GM10847 (cell line): ENCODE results near the gene MEIS1.

Experiments
- POLR2A ChIP-seq: IDR thresholded peaks from 2 replicates; pipeline ENCODE4 v1.6.1; 2011; ENCODE audit not compliant: insufficient read length; ENCODE audit errors: extremely low read depth

MEIS1 gene

DNA sequence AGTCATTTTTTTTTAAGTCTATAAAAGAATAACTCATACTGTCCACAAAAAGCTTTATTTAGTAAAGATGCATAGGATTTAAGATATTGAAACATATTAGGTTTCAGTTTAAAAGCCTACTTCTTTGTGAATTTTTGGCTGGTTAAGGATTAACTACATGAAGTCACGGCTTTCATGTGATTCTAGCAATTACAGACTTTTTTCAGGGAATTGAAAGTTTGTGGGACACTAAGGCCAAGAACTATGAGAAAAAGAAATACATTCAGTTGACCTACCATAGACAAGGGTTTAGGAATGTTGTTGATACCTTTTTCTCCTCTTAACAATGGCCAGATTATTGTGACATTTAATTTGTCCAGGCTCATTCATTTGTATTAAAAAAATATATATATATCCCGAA is 109.3 kb downstream of the MEIS1 start:
- TF ChIP-seq POLR2A, result no peak

GRCh38 chr2:66545258-66545657 is 110.3 kb downstream of the MEIS1 start:
- TF ChIP-seq POLR2A, result no peak

DNA sequence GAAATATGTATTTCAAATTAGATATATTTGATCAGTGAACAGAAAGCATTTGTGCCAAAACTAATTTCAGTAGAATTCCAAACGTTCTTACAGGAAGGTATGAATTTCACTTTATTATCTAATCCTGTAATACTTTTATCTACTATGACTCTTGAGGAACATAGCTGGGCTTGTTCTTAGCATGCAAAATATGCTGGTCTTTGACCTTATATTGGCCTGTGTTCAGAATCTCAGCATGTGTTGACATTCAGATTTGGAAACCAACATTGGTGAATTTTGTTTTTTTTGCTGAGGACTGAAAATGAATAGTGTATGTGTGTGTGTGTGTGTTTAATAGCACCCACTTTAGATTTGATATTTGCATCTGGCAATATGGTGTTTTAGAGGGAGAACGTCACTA is 112.2 kb downstream of the MEIS1 start:
- TF ChIP-seq POLR2A, result no peak

DNA sequence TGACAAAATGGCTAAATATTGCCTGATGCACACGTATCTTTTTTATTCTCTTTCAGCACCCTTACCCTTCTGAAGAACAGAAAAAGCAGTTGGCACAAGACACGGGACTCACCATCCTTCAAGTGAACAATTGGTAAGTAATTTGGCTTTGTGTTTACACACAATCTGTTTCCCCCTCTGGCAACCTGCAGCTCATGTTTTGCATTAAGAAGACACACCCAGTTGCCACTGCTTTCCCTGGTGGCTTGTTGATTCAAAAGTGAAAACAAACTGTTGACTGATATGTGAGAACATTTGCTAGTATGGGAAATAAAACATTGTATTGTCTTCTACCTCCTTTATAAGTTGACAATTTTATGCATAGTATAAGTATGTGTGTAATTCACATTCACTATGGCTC is 113.0 kb downstream of the MEIS1 start:
- no peak for TF ChIP-seq POLR2A

DNA sequence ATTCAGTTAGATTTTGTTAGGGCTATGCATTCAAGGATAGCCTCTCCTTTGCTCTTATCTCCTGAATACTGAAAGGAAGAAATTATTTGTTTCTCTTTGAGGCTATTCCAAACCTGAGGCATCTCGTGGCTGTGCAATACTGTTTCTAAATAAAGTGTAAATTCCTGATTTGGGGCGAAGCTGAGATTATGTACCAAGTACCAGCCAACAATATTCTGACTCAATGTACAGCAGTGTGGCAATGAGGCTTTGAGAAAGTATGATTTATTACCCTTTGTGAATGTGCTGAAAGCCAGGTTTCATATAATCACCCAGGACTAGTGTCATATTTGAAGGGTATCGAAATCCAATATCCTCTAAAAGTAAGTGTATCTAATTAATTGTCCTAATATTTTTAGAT is 113.5 kb downstream of the MEIS1 start:
- no peak for TF ChIP-seq POLR2A

DNA sequence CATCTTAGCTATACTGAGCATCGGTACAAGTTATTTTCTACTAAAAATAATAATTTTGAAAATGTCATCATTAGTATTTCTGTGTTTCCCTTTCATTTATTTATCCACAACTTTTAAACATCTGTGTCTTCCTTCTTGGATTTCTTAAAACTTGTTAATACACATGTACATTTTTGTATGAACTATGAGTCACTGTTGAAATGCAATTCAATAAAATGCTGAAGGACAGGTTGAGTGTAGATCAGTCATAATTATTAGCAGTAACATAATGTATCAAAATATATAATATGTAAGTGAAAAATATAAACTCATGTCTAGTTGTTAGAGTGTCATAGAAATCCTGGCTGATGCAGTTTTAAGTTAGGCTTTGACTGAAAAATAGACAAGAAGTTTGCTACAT is 115.9 kb downstream of the MEIS1 start:
- TF ChIP-seq POLR2A, result no peak

- TF ChIP-seq POLR2A, result no peak
These were observed 118.4 kb downstream of the MEIS1 start for GRCh38 chr2:66553370-66553769.

- TF ChIP-seq POLR2A, result no peak
These were observed 120.2 kb downstream of the MEIS1 start for GRCh38 chr2:66555091-66555490.

DNA sequence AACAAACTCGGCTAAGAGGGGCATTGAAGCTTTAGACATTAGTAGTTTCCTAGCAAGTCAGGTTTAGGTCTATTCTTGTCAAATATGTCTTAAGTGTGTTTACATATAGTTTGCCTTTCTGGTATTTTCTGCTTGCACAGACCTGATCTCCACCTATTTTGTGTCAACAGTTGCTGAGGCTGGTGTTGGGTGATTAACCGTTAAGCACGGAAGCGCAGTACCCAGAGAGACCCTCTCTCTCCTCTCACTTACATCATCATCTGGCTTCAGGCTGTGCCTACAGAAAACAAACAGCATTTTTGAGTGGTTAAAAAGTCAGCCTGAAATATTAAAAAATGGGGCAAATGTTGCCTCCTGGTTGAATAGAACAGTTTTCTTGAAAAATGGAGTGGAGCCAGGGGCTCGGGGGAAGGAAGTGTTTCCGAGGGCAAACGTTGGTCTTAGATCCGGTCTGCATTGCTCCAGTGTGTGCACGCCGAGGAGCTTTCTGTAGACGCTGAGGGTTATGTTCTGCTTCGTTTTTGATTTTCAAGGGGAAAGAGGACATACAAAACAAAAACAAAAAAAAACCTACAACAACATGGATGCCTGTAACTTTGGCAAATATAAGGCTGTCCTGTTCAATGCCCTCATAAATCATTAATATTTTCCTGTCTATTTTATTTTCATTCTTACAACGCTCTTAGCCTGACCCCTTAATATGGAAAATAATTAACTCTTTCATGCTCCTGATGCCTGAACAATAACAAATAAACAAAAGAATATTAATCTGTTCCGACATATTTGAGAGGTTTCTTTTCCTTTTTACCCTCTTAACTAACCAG is 120.8 kb downstream of the MEIS1 start:
- no peak for TF ChIP-seq POLR2A

DNA sequence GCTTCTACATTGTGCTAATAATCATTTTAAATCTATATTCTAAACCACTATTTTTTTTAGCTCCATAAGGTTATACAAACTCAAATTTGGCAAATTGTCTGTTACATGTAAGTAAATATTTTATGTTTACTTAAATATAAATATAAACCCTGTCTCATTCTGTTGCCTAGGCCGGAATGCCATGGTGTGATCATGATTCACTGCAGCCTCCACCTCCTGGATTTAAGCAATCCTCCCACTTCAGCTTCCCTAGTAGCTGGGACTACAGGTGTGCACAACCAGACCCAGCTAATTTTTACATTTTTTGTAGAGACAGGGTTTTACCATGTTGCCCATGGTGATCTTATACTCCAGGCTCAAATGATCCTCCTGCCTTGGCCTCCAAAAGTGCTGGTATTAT is 124.7 kb downstream of the MEIS1 start:
- no peak for TF ChIP-seq POLR2A

DNA sequence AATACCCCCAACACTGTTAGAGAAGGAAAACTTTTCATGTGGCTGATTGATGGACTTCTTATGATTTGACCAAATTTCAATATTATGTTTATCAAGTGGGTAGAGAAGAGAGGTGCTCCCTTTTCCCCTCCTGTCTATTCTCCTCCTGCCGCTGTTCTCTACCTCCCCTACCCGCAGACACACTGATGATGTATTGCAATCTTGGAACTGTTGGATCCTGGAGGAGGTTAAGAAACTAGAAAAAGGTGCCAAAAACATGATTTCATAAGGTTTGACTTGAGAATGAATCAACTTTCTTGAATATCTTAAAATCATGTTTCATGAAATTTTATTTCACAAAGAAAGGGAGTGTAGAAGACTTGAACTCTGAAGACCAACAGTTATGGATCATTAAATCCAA is 125.8 kb downstream of the MEIS1 start:
- TF ChIP-seq POLR2A, result no peak

DNA sequence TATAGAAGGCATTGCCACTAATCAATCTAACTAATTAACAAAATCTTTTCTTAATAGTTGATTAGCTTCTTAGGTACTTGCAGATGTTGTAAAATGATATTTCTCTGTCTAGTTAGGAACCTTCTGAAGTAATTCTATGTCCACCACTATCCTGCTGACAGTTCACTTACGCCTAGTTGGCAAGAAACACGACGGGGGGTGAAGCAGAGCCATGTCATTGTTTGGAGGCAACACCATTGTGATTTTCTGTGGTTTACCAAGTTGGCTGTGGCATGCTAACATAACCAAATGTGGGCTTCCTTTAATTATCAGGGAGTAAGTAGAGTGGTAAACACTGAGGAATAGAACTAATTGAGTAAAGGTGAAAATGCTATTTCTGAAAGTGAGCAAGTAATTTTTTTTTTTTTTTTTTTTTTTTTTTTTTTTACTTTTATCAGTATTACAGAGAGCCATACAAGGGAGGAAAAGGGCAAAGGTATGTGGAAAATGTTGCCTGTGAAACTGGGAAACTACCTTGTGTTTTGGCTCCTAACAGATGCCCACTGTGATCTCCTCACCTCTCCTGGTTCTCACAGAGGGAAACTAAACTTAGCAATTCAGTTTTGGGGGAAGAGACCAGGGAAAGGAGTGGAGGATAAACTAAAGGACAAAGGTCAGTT is 126.8 kb downstream of the MEIS1 start:
- no peak for TF ChIP-seq POLR2A

- no peak for TF ChIP-seq POLR2A
These were observed 127.4 kb downstream of the MEIS1 start for GRCh38 chr2:66562304-66562685.

DNA sequence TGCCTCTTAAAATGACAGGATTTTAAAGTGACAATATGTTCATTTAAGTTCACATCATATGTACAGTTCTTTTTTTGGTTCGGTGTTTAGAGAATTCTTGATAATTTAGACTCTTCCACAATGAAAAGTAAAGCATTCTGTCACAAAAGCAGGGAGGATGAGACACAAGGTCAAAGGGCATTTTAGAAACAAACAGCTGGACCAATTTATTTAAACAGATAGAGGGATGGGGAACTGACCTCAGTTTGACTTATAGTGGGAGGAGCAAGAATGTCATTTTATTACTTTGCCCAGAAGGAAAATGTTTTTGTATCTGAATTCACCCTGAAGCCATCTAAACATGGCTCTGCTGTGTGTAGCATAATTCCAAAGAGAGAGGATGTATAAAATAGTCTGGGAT is 128.5 kb downstream of the MEIS1 start:
- no peak for TF ChIP-seq POLR2A

GRCh38 chr2:66565291-66565690 is 130.4 kb downstream of the MEIS1 start:
- no peak for TF ChIP-seq POLR2A

GRCh38 chr2:66566726-66567399 is 131.9 kb downstream of the MEIS1 start:
- no peak for TF ChIP-seq POLR2A

- no peak for TF ChIP-seq POLR2A
These were observed 132.8 kb downstream of the MEIS1 start for GRCh38 chr2:66567729-66568128.
